Spleen (tissue), 7 donors: ENCODE data around the gene PTK6.

Source experiments
- CTCF ChIP-seq, 11 experiments: fragments of 200-600 bp in 7 of 11; fragments of 450-650 bp in 4 of 11; sonication (generic) in 4 of 11; IDR thresholded peaks in 8 of 11; conservative IDR thresholded peaks in 3 of 11; 1 replicate in 7 of 11; 2 replicates in 4 of 11; pipeline versions ENCODE4 v1.4.0 to v1.8.0; 2016 to 2021; ENCODE audit warnings: antibody characterized with exemption in 11 of 11, inconsistent platforms in 4 of 11, mild to moderate bottlenecking in 1 of 11
- POLR2A ChIP-seq, 3 donors: fragments of 450-650 bp; IDR thresholded peaks; one replicate each; pipeline ENCODE4 v1.5.1; 2017; ENCODE audit warnings: antibody characterized with exemption in 3 of 3, mild to moderate bottlenecking in 1 of 3
- donor health status: DM: no; HTN: no; CAD: no; lungs with moderate emphysema.
- donor health status: DM: no; HTN: no; CAD: no.
- donor health status: DM: no; HTN: no; CAD: no.

- TF ChIP-seq CTCF (IDR thresholded peaks at IDR 0.05 in 8 of 11, conservative IDR thresholded peaks at IDR 0.05 in 3 of 11) (no peak), POLR2A (IDR thresholded peaks at IDR 0.05) (no peak)
Measured at GRCh38 chr20:63491078-63491477, 46.1 kb downstream of the PTK6 start.
